ENCODE results near the gene NUBPL. TPM values are rescaled to one million over a fixed set of nuclear protein-coding genes. Genes with fewer than 3 reads are reported as not detected.

Gene NUBPL
- total RNA-seq, 2 experiments from 2014 or later = 9.0 to 17.5 TPM

- ChIA-PET POLR2A (interaction anchor here (0.7 kb wide), 1 partner anchor 17 kb away, joined by 3 read pairs; no protein-coding TSS in a partner anchor), CTCF (ENCODE audit: unreplicated experiment) (no interaction called here)
- BruUV-seq (replicated peaks) = no TSS peak
- no peak for TF ChIP-seq EZH2phosphoT487 (IDR thresholded peaks at IDR 0.05; ENCODE audit: borderline replicate concordance, low read depth, low read length)
- TF ChIP-seq CTCF (conservative IDR thresholded peaks at IDR 0.05; ENCODE audit: low read length) = no peak
- H3K9me2 ChIP-seq (ENCODE audit: insufficient read depth, low read length) = no peaks in the 10 kb centered on the region
- H3K4me2 ChIP-seq (ENCODE audit: low read length) = no peak overlapping the region
- no peak overlapping the region for H3K27ac ChIP-seq (ENCODE audit: low read depth, low read length, poor library complexity, severe bottlenecking)
- H4K20me1 ChIP-seq (ENCODE audit: insufficient read depth, low read length) = no peaks in the 10 kb centered on the region
- H3K36me3 ChIP-seq (ENCODE audit: insufficient read depth, low read length) = no peaks in the 10 kb centered on the region
- H3K4me1 ChIP-seq (ENCODE audit: insufficient read depth, low read length, poor library complexity, severe bottlenecking) = no peaks in the 10 kb centered on the region
- H3K79me2 ChIP-seq (ENCODE audit: insufficient read depth, low read depth, low read length) = no peaks in the 10 kb centered on the region
- intact Hi-C loops (cut with micrococcal nuclease; ENCODE audit: unreplicated experiment) = no loop called here
- H2AFZ ChIP-seq (ENCODE audit: low read length) = no peak overlapping the region
- no peak overlapping the region for H3K4me3 ChIP-seq (ENCODE audit: low read depth, low read length, poor library complexity, severe bottlenecking)
- no peaks in the 10 kb centered on the region for H3K9me3 ChIP-seq (ENCODE audit: low read length)
- DNase-seq (ENCODE audit: low spot score) = no peak
These were observed 207.2 kb downstream of the NUBPL start for GRCh38 chr14:31768355-31768754.

GRCh38 chr14:31770271-31770670 lies 209.1 kb downstream of the NUBPL start:
- Histone ChIP-seq H3K4me2 (ENCODE audit: low read length) (no peak overlapping the region), H3K4me3 (ENCODE audit: low read depth, low read length, poor library complexity, severe bottlenecking) (no peak overlapping the region), H3K36me3 (ENCODE audit: insufficient read depth, low read length) (no peaks in the 10 kb centered on the region), H3K9me2 (ENCODE audit: insufficient read depth, low read length) (no peaks in the 10 kb centered on the region), H3K79me2 (ENCODE audit: insufficient read depth, low read depth, low read length) (no peaks in the 10 kb centered on the region), H2AFZ (ENCODE audit: low read length) (no peak overlapping the region), H3K4me1 (ENCODE audit: insufficient read depth, low read length, poor library complexity, severe bottlenecking) (no peaks in the 10 kb centered on the region), H3K9me3 (ENCODE audit: low read length) (no peaks in the 10 kb centered on the region), H3K27ac (ENCODE audit: low read depth, low read length, poor library complexity, severe bottlenecking) (no peak overlapping the region), H4K20me1 (ENCODE audit: insufficient read depth, low read length) (no peaks in the 10 kb centered on the region)
- CTCF ChIA-PET (ENCODE audit: unreplicated experiment) = no interaction called here
- intact Hi-C loops (cut with micrococcal nuclease; ENCODE audit: unreplicated experiment) = loop anchor here (10.0 kb wide), 1 partner anchor 175 kb away; no protein-coding TSS in a partner anchor
- no TSS peak for BruUV-seq (replicated peaks)
- TF ChIP-seq CTCF (conservative IDR thresholded peaks at IDR 0.05; ENCODE audit: low read length) (no peak), EZH2phosphoT487 (IDR thresholded peaks at IDR 0.05; ENCODE audit: borderline replicate concordance, low read depth, low read length) (no peak)
- POLR2A ChIA-PET = no interaction called here
- no peak for DNase-seq (ENCODE audit: low spot score)

GRCh38 chr14:31774567-31774966 lies 213.4 kb downstream of the NUBPL start:
- Histone ChIP-seq H3K4me2 (ENCODE audit: low read length) (no peak overlapping the region), H4K20me1 (ENCODE audit: insufficient read depth, low read length) (no peaks in the 10 kb centered on the region), H3K36me3 (ENCODE audit: insufficient read depth, low read length) (no peaks in the 10 kb centered on the region), H3K4me3 (ENCODE audit: low read depth, low read length, poor library complexity, severe bottlenecking) (no peak overlapping the region), H3K9me2 (ENCODE audit: insufficient read depth, low read length) (no peaks in the 10 kb centered on the region), H3K9me3 (ENCODE audit: low read length) (no peaks in the 10 kb centered on the region), H3K79me2 (ENCODE audit: insufficient read depth, low read depth, low read length) (no peaks in the 10 kb centered on the region), H3K4me1 (ENCODE audit: insufficient read depth, low read length, poor library complexity, severe bottlenecking) (no peaks in the 10 kb centered on the region), H3K27ac (ENCODE audit: low read depth, low read length, poor library complexity, severe bottlenecking) (no peak overlapping the region), H2AFZ (ENCODE audit: low read length) (no peak overlapping the region)
- CTCF ChIA-PET (ENCODE audit: unreplicated experiment) = no interaction called here
- BruUV-seq (replicated peaks) = no TSS peak
- TF ChIP-seq EZH2phosphoT487 (IDR thresholded peaks at IDR 0.05; ENCODE audit: borderline replicate concordance, low read depth, low read length) = no peak
- POLR2A ChIA-PET = no interaction called here
- DNase-seq (ENCODE audit: low spot score) = no peak
- intact Hi-C loops (cut with micrococcal nuclease; ENCODE audit: unreplicated experiment) = loop anchor here (10.0 kb wide), 1 partner anchor 180 kb away; no protein-coding TSS in a partner anchor
